GM21576 (cell line): Measurements from ENCODE around the gene GPR84.
"Not testable (repeated sequence)": the region's sequence is repeated elsewhere in the genome, so short reads cannot be mapped to it uniquely, and the experiment has no call there.

Experiments used
- ATAC-seq: cut with Tn5 transposase; IDR thresholded peaks from one replicate; pipeline ENCODE4 v1.9.1; 2021; ENCODE audit warnings: mild to moderate bottlenecking, moderate library complexity; ENCODE audit not compliant: unreplicated experiment

Gene GPR84

DNA sequence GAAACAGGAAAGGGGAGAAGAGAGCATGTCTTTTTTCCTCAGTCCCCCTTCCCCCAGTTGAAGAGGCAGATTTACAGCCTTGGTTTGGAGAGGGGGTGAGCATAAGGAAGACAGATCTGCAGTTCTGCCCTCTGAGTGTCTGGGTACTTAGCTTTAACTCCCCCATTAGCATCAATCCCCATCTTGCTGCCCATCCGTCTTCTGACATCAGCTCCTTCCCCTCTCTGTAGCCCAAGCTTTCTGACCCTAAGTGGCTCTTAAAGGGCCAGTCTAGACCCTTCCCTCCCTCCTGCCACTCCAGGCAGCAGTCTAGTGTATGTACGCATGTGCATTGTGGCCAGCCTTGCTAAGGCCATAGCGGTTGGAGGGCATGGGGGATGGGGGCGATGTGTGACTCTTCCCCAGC lies 7.3 kb downstream of the GPR84 start:
- no peak for ATAC-seq

DNA sequence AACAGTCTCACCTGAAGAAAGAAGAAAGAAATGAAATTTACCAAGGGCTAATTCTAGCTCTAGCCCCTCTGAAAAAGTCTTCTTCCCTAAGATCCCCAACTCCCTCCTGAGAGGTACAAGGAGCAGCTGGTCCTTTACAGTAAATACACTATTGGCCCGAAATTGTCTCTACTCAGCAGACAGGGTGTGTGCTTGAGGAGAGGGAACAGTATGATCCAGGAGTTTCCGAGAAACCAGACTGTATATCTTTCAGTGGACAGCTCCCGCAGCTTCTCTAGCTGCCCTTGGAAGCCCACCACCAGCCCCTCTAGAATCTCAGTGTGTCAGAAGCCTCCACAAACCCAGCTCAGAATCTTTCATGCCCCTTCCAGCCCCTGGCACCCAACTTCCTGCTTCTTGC lies 8.1 kb downstream of the GPR84 start:
- ATAC-seq = no peak

DNA sequence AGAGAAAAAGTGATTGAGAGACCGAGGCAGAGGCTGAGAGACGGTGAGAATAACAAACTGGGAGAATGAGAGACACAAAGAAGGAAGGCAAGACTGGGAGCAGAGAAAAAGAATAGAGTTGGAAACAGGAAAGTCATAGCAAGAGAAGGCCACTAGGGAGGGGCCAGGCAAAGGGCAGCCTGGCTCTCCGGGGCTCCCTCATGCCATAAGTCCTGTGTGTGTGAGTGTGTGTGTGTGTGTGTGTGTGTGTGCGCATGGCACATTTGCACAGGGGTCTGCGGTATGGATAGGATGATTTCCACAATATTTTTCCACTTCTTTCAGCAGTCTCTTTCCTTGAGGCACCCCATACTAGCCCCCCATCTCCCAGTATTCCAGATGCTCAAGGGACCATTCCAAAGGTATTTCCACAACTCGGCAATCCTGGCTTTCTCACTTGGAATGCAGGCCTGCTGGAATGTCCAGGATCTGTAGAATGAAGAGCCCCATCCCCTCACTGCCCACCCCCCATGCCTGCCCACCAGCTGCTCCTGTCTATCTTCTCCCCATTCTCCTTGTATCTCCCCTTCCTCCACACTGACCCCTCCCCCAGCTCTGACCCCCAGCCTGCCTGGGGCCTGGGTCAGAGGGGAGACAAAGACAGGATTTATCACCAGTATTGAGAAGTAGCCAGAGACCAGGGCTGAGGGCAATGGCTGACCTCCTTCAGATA lies 9.0 kb downstream of the GPR84 start:
- no peak for ATAC-seq

DNA sequence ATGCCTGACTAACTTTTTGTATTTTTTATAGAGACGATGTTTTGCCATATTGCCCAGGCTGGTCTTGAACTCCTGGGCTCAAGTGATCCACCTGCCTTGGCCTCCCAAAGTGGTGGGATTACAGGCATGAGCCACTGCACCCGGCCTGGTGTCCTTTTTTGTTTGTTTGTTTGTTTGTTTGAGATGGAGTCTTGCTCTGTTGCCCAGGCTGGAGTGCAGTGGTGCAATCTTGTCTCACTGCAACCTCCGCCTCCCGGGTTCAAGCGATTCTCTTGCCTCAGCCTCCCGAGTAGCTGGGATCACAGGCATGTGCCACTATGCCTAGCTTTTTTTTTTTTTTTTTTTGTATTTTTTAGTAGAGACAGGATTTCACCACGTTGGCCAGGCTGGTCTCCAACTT lies 10.0 kb downstream of the GPR84 start:
- not testable (repeated sequence) for ATAC-seq

DNA sequence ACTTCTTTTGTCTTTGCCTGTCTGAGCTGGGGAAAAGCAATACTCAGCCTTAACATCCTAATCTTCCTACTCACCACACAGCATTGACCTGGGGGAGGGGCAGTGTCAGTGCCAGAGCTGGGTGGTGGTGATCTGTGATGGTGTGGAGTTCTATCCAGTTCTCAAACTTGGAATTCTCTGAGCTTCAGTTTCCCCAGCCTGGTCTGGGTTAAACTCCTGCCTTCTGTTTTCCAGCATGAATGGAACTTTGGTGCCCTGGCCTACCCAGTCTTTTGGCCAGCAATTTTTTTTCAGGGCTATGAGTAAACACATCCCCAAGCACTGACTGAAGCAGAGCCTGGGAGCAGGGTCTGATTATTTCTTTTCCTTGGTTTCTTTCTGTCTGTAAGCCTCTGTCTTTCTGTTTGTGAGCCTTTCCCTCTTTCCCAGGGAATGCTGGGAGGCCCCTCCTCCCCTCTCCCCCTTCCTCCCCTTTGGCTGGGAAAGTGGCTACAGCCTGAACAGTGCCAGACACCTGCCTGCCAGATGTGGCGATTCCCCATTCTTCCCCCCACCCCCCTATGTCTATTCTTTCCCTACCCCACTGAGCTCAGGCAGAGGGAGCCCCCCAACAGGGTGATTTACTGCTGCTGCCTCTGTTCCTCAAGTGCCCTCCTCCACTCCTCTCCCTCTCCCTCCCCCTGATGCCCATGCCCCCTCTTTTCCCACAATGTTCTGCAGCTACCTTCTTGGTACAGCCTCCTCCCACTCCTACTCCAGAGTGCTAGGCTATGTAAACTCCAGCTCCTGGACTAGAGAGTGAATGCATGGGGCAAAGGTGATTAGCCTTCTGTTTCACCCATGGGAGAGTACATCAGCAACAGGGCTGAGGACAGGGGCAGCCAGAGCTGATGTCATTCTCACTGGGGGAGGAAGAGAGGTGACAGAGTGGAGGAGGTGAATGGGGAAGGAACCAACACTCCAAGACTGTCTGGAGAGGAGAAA lies 11.1 kb downstream of the GPR84 start:
- no peak for ATAC-seq

DNA sequence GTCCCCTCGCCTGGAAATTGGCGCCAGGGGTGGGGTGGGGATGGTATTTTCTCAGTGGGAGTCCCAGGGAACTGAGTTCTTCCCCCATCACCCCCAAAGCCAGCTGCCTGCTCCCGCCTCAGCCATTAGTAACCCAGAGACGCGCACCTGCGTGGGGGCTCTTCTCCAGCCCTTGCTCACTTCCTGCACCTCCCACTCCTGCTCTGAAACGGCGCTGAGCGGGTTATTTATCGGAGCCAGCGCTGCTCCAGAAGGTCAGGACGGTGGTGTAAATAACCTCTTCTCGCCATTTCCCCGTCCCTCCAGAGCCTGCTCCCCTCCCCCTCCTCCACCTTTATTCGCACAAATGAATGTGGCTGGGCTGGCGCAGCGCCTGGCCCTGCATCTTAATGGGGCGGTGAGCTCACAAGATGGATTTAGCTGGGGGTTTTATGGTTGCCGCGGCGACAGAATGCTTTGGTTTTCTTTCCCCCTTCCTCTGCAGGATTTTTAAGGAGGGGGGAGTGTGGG lies 12.2 kb downstream of the GPR84 start:
- ATAC-seq = no peak

DNA sequence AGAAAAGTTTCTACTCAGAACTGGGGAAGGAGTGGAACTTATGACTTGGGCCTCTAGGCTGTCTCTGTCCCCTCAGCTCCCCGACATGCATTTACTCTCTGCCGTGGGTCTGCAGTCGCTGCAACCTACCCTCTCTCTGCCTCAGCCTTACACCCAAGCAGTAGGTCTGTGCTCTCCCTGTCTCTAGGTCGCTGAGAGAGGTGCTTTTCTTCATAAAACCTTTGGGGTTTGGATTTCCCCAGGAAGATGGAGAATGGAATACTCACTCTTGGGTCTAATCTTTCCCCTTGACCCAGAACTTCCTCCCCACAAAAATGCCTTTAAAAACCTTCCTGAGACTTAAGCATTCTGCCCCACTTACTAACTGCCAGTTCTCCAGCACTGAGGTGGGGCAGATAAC lies 12.9 kb downstream of the GPR84 start:
- ATAC-seq = no peak

DNA sequence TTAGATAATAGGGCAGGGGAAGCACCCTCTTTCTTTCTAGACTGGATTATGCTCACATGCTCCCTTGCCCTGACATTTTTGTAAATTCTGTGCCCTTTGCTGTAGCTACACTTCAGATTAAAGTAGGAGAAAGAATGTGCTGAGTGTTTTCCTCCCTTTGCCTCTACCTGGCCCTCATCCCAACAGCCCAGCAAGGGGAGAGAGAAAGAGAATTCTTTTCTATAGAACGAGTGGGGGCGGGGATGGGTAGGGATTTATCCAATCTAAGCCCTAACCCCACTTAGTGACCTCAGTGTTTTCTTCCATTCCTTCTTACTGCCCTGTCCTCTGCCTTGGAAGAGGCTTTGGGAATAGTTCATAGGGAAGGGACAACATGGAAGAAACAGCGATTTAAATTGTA lies 13.5 kb downstream of the GPR84 start:
- ATAC-seq = no peak

DNA sequence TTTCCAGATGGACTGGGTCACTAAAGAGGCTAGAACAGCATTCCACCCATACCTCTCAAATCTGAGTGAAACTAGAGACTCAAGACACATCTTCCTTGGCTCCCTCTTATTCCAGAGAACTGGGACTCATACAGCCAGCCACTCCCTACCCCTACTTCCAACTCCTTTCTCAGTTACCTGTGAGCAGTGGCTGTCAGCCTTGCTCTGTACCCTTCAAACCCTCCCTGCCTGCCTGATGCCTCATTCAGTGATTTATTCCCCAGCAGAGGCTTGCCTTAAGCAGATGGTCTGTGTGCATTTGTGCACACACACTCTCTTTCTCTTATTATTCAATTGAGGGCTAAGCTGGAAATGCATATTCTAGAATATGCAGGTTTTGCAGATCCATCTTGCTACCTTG lies 14.6 kb downstream of the GPR84 start:
- no peak for ATAC-seq

DNA sequence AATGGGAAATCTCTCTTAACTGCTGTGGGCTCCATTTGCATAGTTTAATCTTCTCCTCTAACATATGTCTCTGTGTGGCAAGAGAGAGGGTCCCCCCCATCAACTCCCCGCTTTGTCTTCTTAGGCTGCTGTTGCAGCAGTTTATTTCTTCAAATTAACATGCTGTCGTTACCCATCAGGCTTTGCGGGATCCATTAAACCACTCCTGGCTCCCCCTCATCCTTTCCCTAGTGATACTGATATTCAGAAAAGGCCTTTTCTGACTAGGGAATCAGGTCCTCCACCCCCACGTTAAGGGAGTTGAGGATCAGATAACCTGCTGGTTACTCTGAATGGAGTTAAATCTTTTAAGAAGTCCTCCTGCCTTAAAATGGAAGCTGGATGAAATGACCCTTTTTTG lies 15.2 kb downstream of the GPR84 start:
- no peak for ATAC-seq

DNA sequence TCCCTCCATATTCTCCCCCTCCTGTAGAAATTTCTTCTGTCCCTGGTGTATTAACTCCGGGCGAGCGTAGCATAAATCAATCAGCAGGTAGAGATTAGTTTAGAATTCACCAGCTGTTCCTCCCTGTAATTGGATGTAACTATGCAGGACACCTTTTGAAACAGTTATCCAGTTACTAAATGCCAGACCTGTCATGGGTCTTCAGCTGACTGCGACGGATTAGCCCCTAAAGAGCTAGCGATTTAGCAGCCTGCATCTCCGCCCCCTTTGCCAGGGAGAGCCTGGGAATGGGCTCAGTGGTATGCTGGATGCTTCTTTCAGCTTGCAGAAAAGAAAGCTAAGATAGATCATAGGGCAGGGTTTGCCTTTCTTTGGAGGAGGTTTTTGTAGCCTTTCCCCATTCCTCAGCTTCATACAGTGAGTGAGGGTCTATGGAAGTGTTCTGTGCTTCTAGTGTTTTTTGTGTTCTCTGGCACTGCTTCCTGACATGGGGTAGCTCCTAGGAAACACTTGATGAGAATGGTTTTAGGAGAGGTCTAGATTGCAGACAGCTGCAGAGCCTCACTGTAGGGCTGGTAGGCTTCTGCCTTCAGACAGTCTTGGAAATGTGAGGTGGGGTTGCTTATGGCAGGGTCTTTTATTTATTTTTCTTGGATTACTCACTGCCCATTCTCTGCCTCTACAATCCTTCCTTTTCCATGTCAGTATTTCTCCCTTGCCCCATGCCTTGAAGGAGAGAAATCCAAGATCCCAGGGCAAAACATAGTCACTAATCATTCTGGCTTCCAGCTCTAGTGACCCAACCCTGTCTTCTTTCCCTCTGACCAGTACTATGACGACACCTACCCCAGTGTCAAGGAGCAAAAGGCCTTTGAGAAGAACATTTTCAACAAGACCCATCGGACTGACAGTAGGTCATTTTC lies 22.6 kb downstream of the GPR84 start:
- no peak for ATAC-seq

DNA sequence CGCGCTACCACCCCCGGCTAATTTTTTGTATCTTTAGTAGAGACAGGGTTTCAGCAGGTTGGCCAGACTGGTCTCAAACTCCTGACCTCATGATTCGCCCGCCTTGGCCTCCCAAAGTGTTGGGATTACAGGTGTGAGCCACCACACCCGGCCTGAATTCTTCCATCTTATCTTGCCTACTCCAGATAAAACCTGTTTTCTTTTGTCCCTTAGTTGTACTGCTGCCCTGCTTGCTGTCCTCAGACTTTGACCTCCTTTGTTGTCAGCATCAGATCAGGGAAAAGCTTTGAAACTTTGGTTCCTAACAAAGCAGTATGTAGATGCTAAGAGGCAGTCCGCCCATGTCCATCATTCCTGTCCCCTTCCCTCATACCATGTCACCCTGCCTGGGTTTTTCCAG lies 23.4 kb downstream of the GPR84 start:
- ATAC-seq = no peak

DNA sequence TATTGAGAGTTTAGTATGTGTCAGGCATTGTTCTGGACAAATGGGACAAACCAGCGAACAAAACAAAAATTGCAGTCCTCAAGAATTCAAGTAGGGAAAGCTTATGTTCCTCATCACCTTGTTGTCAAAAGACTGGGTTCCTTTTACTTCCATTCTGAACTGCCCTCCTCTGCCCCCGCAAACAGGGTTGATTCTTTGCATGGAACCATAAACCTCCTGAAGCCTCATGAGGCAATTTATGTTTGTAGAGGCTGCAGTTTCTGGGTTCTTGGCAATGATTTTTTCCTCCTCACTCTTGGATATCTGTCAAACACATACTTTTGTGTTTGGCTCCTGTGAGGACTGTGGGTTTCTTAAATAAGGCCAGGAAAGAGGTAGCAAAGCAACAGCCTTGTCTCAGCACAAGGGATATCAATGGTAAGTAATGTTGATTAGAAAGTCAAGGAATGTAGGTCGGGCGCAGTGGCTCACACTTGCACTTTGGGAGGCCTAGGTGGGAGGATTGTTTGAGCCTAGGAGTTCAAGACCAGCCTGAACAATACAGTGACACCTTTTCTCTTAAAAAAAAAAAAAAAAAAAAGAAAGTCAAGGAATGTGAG lies 25.5 kb downstream of the GPR84 start:
- no peak for ATAC-seq

DNA sequence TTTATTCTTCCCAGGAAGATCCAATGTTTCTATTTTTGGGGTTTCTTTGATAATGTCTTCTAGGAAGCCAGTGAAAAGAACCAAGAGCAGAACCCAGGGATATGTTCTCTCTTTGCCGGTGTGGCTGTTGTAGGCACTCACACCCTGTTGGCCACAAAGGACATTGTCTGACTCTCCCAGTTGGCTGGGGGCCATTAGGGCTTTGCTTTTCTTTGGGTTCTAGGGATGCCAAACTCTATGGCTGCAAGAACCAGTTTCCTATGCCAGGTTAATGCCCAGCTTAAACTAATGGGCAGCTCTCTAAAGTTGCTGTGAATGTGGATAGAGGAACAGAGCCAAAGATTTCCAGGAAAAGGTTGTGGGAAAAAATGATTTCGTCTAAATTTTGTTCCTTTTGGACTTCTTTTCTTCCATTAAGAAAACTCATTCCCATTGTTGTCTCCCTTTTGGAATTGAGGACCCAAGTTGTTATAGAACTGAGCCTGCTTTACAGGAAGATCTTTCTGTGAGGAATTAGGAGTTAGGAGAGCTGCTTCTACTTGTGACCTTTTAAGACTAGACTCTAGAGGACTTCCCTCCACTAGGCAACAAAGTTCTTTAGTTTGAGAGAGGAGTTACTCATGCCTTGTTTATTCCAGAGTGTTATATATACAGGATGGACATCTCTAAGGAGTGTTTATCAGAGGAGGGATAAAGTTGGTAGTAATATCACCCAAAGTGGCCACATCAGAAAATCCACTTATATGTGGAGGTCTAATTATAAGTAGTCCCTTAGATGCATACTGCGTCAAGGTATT lies 26.2 kb downstream of the GPR84 start:
- no peak for ATAC-seq

DNA sequence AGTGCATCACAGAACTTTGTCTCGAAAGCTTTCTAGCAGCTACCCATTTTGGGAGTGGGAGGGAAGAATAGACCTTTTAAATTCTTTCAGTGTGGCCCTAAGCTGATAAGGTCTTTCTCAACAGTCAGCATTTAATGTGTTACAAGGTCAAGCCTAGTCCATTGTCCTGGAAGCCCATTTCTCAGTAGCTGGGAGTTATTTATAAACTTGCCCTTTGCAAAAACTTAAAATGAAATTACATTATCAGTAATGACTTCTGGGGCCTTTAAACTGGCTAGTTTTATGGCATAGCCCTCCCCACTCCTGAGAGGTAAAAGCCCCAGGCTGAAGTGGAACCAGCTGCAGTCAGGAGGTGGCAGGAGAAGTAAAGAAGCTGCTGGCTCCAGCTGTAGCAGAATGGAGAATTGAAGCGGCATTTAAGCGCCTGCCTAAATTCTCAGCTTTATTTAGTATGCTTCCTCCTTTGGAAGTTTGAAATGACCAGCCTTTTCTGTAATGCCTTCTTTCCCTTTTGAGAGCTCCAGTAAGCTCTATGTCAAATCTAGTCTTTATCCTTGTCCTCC lies 26.9 kb downstream of the GPR84 start:
- ATAC-seq = no peak

DNA sequence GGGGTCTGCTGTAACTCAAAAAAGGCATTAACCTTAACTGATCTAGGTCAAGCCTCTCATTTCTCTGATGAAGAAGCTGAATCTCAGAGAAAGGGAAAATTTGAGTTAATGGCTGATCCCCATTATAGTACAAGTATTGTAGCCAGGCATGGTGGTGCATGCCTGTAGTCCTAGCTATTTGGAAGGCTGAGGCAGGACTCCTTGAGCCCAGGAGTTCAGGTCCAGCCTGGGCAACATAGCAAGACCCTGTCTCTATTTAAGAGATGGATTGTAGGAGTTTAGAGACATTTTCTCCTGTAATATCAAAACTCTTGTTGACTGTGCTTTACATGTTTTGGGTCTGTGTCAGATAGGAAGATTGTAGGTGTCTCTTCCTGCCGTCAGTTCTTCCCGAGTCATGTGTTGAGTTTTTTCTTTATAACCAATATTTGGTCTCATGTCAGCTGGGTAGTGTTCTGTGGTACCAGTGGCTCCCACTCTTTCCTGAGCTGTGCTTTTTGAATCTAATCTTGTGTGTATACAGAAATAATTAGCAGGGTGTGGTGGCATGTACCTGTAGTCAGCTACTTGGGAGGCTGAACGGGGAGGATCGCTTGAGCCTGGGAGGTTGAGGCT lies 30.8 kb downstream of the GPR84 start:
- ATAC-seq = no peak

DNA sequence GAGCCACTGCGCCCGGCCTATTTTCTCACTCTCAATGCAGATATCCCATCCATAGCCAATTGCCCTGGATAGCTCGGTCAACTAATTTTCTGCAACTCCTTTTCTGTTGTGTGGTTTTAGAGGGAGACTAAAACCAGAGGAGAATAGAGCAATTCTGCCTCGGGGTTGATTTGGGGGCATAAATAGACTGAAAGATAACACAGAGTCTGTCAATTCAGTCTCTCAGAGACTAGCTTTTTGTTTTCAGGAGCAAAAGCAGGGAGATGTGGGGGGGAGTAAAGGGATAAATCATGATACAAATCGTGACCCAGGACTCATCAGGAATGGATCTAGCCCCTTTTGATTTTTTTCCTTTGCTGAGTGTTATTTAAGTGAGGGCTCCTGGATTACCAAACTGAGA lies 32.8 kb downstream of the GPR84 start:
- no peak for ATAC-seq

DNA sequence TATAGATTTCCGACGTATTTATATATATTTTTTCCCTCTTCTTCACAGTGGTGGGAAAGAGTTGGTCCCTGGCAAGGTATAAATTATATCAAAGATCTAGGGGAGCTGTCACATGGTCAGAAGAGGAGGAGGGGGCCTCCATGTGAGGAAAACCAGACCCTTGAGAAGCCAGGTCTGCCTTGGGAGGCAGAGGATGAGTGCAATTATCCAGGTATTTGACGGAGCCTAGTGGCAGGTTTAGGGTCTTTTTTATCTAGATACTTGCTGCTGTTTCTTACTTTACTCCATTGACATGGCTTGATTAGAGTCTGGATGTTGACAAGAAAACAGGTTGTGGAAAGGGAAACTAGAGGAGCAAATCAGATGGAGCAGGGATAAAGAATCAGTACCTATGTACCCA lies 33.8 kb downstream of the GPR84 start:
- no peak for ATAC-seq

DNA sequence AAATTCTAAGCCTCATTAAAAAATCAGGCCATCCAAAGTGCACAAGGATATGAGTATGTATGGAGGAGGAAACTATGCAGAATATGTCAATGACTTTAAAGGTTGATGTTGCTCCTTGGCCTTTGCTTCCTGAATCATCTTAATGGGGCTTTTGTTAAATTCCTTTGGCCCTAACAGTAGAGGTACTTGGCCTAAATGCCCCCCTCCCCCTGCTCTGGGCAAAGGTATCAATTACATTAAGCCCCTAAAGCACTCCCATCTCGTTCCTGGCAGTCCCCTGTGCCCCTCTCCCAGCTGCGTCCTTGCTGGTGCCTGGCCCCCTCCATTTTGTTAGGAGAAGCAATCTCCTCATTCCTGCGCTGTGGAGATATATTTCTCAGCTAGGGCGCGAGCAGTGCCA lies 34.5 kb downstream of the GPR84 start:
- no peak for ATAC-seq
